HCT116 (cell line): ENCODE measurements around the gene CDKAL1. TPM values are rescaled to one million over a fixed set of nuclear protein-coding genes. Genes with fewer than 3 reads are reported as not detected.

Experiments
- ATAC-seq: fragments of 200-7000 bp; cut with Tn5 transposase; 2 replicates; pipeline ENCODE4 v1.9.1; 2020; ENCODE audit warnings: mild to moderate bottlenecking, moderate library complexity
- BruUV-seq: library from RNA; stranded (reverse); fragments of 400-500 nt; replicated peaks from 2 replicates; lab custom pipeline; 2021; lab: Mats Ljungman, UMichigan
- CTCF ChIA-PET: fragments of 300-600 bp; sonication (Branson Sonifier 250); formaldehyde crosslinking; loops from one replicate; lab custom pipeline; 2021; ENCODE audit warnings: antibody characterized with exemption; lab: Charles Lee
- POLR2A ChIA-PET: fragments of 300-600, 350-600 bp; sonication (Branson Sonifier 250); formaldehyde crosslinking; loops from one replicate; lab custom pipeline; 2021; ENCODE audit warnings: antibody characterized with exemption; lab: Charles Lee
- RAD21 ChIA-PET, 2 experiments: fragments of 300-600 bp; sonication (Branson Sonifier 250); formaldehyde crosslinking; loops; one replicate each; lab custom pipeline; 2023; ENCODE audit warnings: low total read pairs in 2 of 2; ENCODE audit not compliant: uncharacterized antibody in 2 of 2, unreplicated experiment in 2 of 2, low non-redundant PET in 1 of 2; lab: Charles Lee
- DNase-seq: peaks from one replicate; pipeline ENCODE4 v3.0.0-alpha.2; 2010; ENCODE audit warnings: low read depth, low spot score
- H2AFZ ChIP-seq: fragments of 200-600 bp; shearing (Covaris generic), sonication (generic); 2 replicates; pipeline ENCODE4 v1.6.1; 2017; ENCODE audit warnings: low read depth, mixed run types, mixed read lengths, antibody characterized with exemption, low read length; ENCODE audit not compliant: poor library complexity, severe bottlenecking
- H3K27ac ChIP-seq: 2 replicates; pipeline ENCODE4 v1.5.1; 2012; ENCODE audit warnings: low read depth, low read length
- H3K27me3 ChIP-seq: fragments of 200-600 bp; sonication (generic); 2 replicates; pipeline ENCODE4 v1.6.1; 2016; ENCODE audit warnings: mixed run types, low read length, mixed read lengths; ENCODE audit not compliant: insufficient read depth
- H3K36me3 ChIP-seq, 2 experiments: fragments of 200-500 bp in 1 of 2; fragments of 200-600 bp in 1 of 2; sonication (Bioruptor generic) in 1 of 2; sonication (generic) in 1 of 2; 2 replicates each; pipeline versions ENCODE4 v1.5.1 to v1.6.1; 2014 to 2016; ENCODE audit warnings: low read length in 2 of 2, inconsistent platforms in 1 of 2, mixed read lengths in 1 of 2, mixed run types in 1 of 2; ENCODE audit not compliant: insufficient read depth in 2 of 2, control insufficient read depth in 1 of 2
- H3K4me1 ChIP-seq, 2 experiments: fragments of 200-600 bp in 1 of 2; sonication (generic) in 1 of 2; 2 replicates each; pipeline versions ENCODE4 v1.5.1 to v1.6.1; 2012 to 2017; ENCODE audit warnings: low read length in 2 of 2, inconsistent platforms in 1 of 2, mild to moderate bottlenecking in 1 of 2, mixed read lengths in 1 of 2, mixed run types in 1 of 2, moderate library complexity in 1 of 2; ENCODE audit not compliant: insufficient read depth in 2 of 2, control insufficient read depth in 1 of 2
- H3K4me2 ChIP-seq: fragments of 200-600 bp; sonication (generic); 2 replicates; pipeline ENCODE4 v1.6.1; 2017; ENCODE audit warnings: mixed run types, low read length, mixed read lengths
- H3K4me3 ChIP-seq, 2 experiments: fragments of 200-600 bp in 1 of 2; sonication (generic) in 1 of 2; replicated peaks in 1 of 2; 2 replicates each; pipeline ENCODE4 v1.5.1; 2011 to 2016; ENCODE audit warnings: low read length in 2 of 2, control low read depth in 1 of 2, low read depth in 1 of 2, mild to moderate bottlenecking in 1 of 2, mixed read lengths in 1 of 2, mixed run types in 1 of 2
- H3K79me2 ChIP-seq: fragments of 200-600 bp; sonication (generic); 2 replicates; pipeline ENCODE4 v1.6.1; 2017; ENCODE audit warnings: mild to moderate bottlenecking, mixed run types, low read length, moderate library complexity, mixed read lengths; ENCODE audit not compliant: insufficient read depth
- H3K9ac ChIP-seq: fragments of 200-600 bp; sonication (generic); 2 replicates; pipeline ENCODE4 v1.6.1; 2016; ENCODE audit warnings: low read length, mixed read lengths
- H3K9me2 ChIP-seq: fragments of 200-600 bp; sonication (generic), shearing (Covaris generic); 2 replicates; pipeline ENCODE4 v1.6.1; 2017; ENCODE audit warnings: mixed run types, mild to moderate bottlenecking, moderate library complexity; ENCODE audit not compliant: insufficient read depth
- H3K9me3 ChIP-seq, 2 experiments: fragments of 200-500 bp in 1 of 2; fragments of 200-600 bp in 1 of 2; sonication (Bioruptor generic) in 1 of 2; sonication (generic) in 1 of 2; 2 replicates each; pipeline ENCODE4 v1.6.1; 2014 to 2017; ENCODE audit warnings: low read length in 2 of 2, mixed read lengths in 2 of 2, inconsistent platforms in 1 of 2, low read depth in 1 of 2, mild to moderate bottlenecking in 1 of 2, mixed run types in 1 of 2, moderate library complexity in 1 of 2; ENCODE audit not compliant: control insufficient read depth in 1 of 2, insufficient read depth in 1 of 2
- H4K20me1 ChIP-seq: fragments of 200-600 bp; sonication (generic), shearing (Covaris generic); 2 replicates; pipeline ENCODE4 v1.6.1; 2017; ENCODE audit warnings: mixed run types, mild to moderate bottlenecking, moderate library complexity; ENCODE audit not compliant: insufficient read depth
- CBX3 ChIP-seq: IDR thresholded peaks from 2 replicates; pipeline ENCODE4 v1.6.1; 2012; ENCODE audit warnings: low read depth
- CTCF ChIP-seq, 3 experiments: fragments of 200-600 bp in 1 of 3; sonication (generic) in 1 of 3; IDR thresholded peaks in 2 of 3; conservative IDR thresholded peaks in 1 of 3; 2 replicates each; pipeline ENCODE4 v1.5.1; 2012 to 2017; ENCODE audit warnings: low read depth in 2 of 3, low read length in 2 of 3, antibody characterized with exemption in 1 of 3, borderline replicate concordance in 1 of 3, control low read depth in 1 of 3, mild to moderate bottlenecking in 1 of 3, mixed read lengths in 1 of 3, mixed run types in 1 of 3, moderate library complexity in 1 of 3; ENCODE audit not compliant: insufficient read depth in 1 of 3
- EGR1 ChIP-seq: IDR thresholded peaks from 2 replicates; pipeline ENCODE4 v1.6.1; 2012; ENCODE audit warnings: low read depth
- ELF1 ChIP-seq: IDR thresholded peaks from 2 replicates; pipeline ENCODE4 v1.6.1; 2012; ENCODE audit warnings: low read depth, borderline replicate concordance
- EZH2 ChIP-seq: fragments of 200-600 bp; sonication (generic); IDR thresholded peaks from 2 replicates; pipeline ENCODE4 v1.6.1; 2017; ENCODE audit warnings: antibody characterized with exemption, mixed run types
- EZH2phosphoT487 ChIP-seq: fragments of 200-600 bp; IDR thresholded peaks from 2 replicates; pipeline ENCODE4 v1.6.1; 2018; ENCODE audit warnings: antibody characterized with exemption, borderline replicate concordance
- FOSL1 ChIP-seq: IDR thresholded peaks from 2 replicates; pipeline ENCODE4 v1.6.1; 2012; ENCODE audit warnings: low read depth
- JUND ChIP-seq: IDR thresholded peaks from 2 replicates; pipeline ENCODE4 v1.6.1; 2012
- POLR2A ChIP-seq: IDR thresholded peaks from 2 replicates; pipeline ENCODE4 v1.7.0; 2011; ENCODE audit warnings: borderline replicate concordance; ENCODE audit not compliant: insufficient read depth, insufficient read length; ENCODE audit errors: extremely low read depth
- RAD21 ChIP-seq: IDR thresholded peaks from 2 replicates; pipeline ENCODE4 v1.6.1; 2012; ENCODE audit warnings: low read depth, mild to moderate bottlenecking
- SIN3A ChIP-seq: IDR thresholded peaks from 2 replicates; pipeline ENCODE4 v1.6.1; 2012; ENCODE audit warnings: low read depth
- SRF ChIP-seq: IDR thresholded peaks from 2 replicates; pipeline ENCODE4 v1.6.1; 2012; ENCODE audit warnings: low read depth
- TCF7L2 ChIP-seq: IDR thresholded peaks from 2 replicates; pipeline ENCODE4 v1.7.0; 2011; ENCODE audit warnings: borderline replicate concordance, inconsistent platforms; ENCODE audit not compliant: insufficient read depth, insufficient read length; ENCODE audit errors: extremely low read depth
- YY1 ChIP-seq: IDR thresholded peaks from 2 replicates; pipeline ENCODE4 v1.6.1; 2011; ENCODE audit warnings: low read length, low read depth, moderate library complexity, mild to moderate bottlenecking; ENCODE audit not compliant: insufficient replicate concordance; ENCODE audit errors: extremely low read depth
- ZBTB33 ChIP-seq: IDR thresholded peaks from 2 replicates; pipeline ENCODE4 v1.6.1; 2011; ENCODE audit warnings: mild to moderate bottlenecking, low read length, moderate library complexity; ENCODE audit not compliant: insufficient replicate concordance; ENCODE audit errors: extremely low read depth
- ZNF274 ChIP-seq: fragments of 200-500 bp; sonication (Bioruptor generic); IDR thresholded peaks from 2 replicates; pipeline ENCODE4 v1.6.1; 2014; ENCODE audit warnings: mild to moderate bottlenecking, low read depth, low read length, inconsistent platforms
- intact Hi-C: fragments of 100-400 bp; cut with micrococcal nuclease; formaldehyde crosslinking; loops from 2 replicates; pipeline ENCODE4 v1.10.0; 2022
- total RNA-seq: library from RNA; stranded (reverse); gene quantifications from one replicate; pipeline ENCODE4 v1.2.1, GENCODE V29; 2021; ENCODE audit not compliant: unreplicated experiment
- TF ChIP-seq, protein P1 (sequence below): IDR thresholded peaks from 2 replicates; pipeline ENCODE4 v1.6.1; 2012
- TF ChIP-seq, protein P2 (sequence below): IDR thresholded peaks from 2 replicates; pipeline ENCODE4 v1.6.1; 2012; ENCODE audit warnings: low read depth

The CDKAL1 gene
- total RNA-seq, 1 experiment from 2014 or later, result 14.9 TPM

DNA sequence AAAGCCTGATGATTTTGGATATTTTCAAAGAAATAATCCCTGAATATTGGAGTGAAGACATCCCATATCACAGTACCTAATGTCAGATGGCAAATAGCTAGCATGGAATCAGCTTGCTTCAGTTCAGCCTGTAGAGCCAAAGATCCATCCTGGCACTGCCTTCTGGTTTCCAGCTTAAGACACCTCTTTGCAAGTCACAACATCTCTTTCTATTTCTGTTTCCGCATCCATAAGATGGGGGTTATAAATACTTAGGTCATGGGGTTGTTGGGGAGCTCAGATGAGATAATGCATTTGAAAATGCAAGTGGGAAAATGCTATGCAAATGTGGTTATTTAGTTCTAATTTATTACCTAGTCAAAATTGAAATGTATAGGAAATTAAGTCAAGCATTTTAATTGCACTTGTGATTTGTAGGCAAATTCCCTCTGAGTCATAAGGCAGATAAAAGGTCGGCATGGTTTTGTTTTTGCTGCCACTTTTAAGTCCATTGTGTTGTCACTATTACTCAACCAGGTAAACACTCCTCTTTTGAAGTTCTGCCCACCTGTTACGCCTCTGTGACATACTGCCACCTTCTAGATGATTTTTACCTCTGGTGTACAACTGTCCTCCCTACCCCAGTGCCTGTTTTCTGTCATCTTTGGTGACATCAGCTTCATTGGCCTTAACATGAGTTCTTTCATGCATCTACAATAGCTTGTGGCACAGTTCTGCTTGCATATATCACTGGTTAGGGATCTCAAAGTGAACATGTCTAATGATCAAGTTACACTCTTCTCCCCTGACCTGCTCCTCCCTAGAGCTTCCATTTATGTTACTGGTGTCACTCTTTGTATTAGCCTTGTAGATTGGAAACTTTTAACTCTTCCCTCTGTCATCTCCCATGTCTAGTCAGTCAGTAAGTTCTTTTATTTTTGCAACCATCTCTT, 96.6 kb downstream of the CDKAL1 start:
- Histone ChIP-seq H3K4me2 (peak overlapping the region; percentile 34), H4K20me1 (no peaks in the 10 kb centered on the region), H3K9ac (no peak overlapping the region), H3K4me3 (no peak overlapping the region), H2AFZ (no peak overlapping the region), H3K9me3 (no peaks in the 10 kb centered on the region), H3K9me2 (no peaks in the 10 kb centered on the region), H3K27me3 (no peaks in the 10 kb centered on the region), H3K27ac (peak overlapping the region; percentile 16; the same call in 1 of the 2 replicates), H3K79me2 (peaks cover 15% of the 10 kb centered on the region; the same call in 1 of the 2 replicates), H3K36me3 (no peaks in the 10 kb centered on the region), H3K4me1 (peaks cover 23 to 28% of the 10 kb centered on the region in 2 experiments)
- intact Hi-C loops, result no loop called here
- ChIA-PET CTCF (no interaction called here), RAD21 (interaction anchor here in 1 of 2 experiments (0.5 kb wide), 1 partner anchor 1270 kb away, joined by 3 read pairs; no protein-coding TSS in a partner anchor), POLR2A (no interaction called here)
- BruUV-seq, result no TSS peak
- ATAC-seq, result peak; percentile 87
- peak; percentile 63 for DNase-seq
- TF ChIP-seq YY1, result no peak
- TF ChIP-seq EZH2, result no peak
- TF ChIP-seq CTCF (IDR thresholded peaks at IDR 0.05 in 2 of 3, conservative IDR thresholded peaks at IDR 0.05 in 1 of 3; ENCODE audit: borderline replicate concordance in 1 of 3, insufficient read depth in 1 of 3, low read depth in 2 of 3, low read length in 2 of 3), result no peak
- TF ChIP-seq TCF7L2, result peak; percentile 95
- peak; percentile 60 for TF ChIP-seq EGR1
- TF ChIP-seq POLR2A, result no peak
- TF ChIP-seq, protein P1, sequence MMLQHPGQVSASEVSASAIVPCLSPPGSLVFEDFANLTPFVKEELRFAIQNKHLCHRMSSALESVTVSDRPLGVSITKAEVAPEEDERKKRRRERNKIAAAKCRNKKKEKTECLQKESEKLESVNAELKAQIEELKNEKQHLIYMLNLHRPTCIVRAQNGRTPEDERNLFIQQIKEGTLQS, result no peak
- no peak for TF ChIP-seq RAD21
- TF ChIP-seq, protein P2, sequence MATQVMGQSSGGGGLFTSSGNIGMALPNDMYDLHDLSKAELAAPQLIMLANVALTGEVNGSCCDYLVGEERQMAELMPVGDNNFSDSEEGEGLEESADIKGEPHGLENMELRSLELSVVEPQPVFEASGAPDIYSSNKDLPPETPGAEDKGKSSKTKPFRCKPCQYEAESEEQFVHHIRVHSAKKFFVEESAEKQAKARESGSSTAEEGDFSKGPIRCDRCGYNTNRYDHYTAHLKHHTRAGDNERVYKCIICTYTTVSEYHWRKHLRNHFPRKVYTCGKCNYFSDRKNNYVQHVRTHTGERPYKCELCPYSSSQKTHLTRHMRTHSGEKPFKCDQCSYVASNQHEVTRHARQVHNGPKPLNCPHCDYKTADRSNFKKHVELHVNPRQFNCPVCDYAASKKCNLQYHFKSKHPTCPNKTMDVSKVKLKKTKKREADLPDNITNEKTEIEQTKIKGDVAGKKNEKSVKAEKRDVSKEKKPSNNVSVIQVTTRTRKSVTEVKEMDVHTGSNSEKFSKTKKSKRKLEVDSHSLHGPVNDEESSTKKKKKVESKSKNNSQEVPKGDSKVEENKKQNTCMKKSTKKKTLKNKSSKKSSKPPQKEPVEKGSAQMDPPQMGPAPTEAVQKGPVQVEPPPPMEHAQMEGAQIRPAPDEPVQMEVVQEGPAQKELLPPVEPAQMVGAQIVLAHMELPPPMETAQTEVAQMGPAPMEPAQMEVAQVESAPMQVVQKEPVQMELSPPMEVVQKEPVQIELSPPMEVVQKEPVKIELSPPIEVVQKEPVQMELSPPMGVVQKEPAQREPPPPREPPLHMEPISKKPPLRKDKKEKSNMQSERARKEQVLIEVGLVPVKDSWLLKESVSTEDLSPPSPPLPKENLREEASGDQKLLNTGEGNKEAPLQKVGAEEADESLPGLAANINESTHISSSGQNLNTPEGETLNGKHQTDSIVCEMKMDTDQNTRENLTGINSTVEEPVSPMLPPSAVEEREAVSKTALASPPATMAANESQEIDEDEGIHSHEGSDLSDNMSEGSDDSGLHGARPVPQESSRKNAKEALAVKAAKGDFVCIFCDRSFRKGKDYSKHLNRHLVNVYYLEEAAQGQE, result no peak
- TF ChIP-seq FOSL1, result peak; percentile 84
- TF ChIP-seq SIN3A, result peak; percentile 67
- TF ChIP-seq CBX3, result no peak
- TF ChIP-seq ZBTB33, result no peak
- TF ChIP-seq ELF1, result no peak
- TF ChIP-seq ZNF274, result no peak
- no peak for TF ChIP-seq EZH2phosphoT487
- peak; percentile 83 for TF ChIP-seq JUND
- TF ChIP-seq SRF, result peak; percentile 53; the same call in 1 of the 2 replicates
